ENCODE data around the gene NNAT.
"Not testable (repeated sequence)": the region's sequence is repeated elsewhere in the genome, so short reads cannot be mapped to it uniquely, and the experiment has no call there.

NNAT gene

GRCh38 chr20:37542281-37542680 lies 21.2 kb downstream of the NNAT start:
- no peak for DNase-seq

- no peak for DNase-seq
These were observed 22.8 kb downstream of the NNAT start for GRCh38 chr20:37543828-37544227.

GRCh38 chr20:37544386-37544785 lies 23.3 kb downstream of the NNAT start:
- no peak for DNase-seq

GRCh38 chr20:37545516-37545915 lies 24.5 kb downstream of the NNAT start:
- no peak for DNase-seq

- DNase-seq: no peak
These were observed 26.9 kb downstream of the NNAT start for GRCh38 chr20:37547912-37548311.

GRCh38 chr20:37550101-37550920 lies 29.3 kb downstream of the NNAT start:
- not testable (repeated sequence) for DNase-seq

- not testable (repeated sequence) for DNase-seq
These were observed 30.6 kb downstream of the NNAT start for GRCh38 chr20:37551660-37552059.

GRCh38 chr20:37552415-37552814 lies 31.4 kb downstream of the NNAT start:
- no peak for DNase-seq

- DNase-seq: not testable (repeated sequence)
These were observed 33.8 kb downstream of the NNAT start for GRCh38 chr20:37554721-37555298.

- no peak for DNase-seq
These were observed 35.5 kb downstream of the NNAT start for GRCh38 chr20:37556538-37556937.

GRCh38 chr20:37558306-37558705 lies 37.3 kb downstream of the NNAT start:
- no peak for DNase-seq

- no peak for DNase-seq
These were observed 37.7 kb downstream of the NNAT start for GRCh38 chr20:37558779-37559178.

- no peak for DNase-seq
These were observed 38.4 kb downstream of the NNAT start for GRCh38 chr20:37559312-37560027.

- DNase-seq: no peak
These were observed 39.6 kb downstream of the NNAT start for GRCh38 chr20:37560629-37561028.

GRCh38 chr20:37562695-37563480 lies 41.8 kb downstream of the NNAT start:
- no peak for DNase-seq

GRCh38 chr20:37564016-37564387 lies 43.0 kb downstream of the NNAT start:
- DNase-seq: no peak

GRCh38 chr20:37564388-37565133 lies 43.5 kb downstream of the NNAT start:
- peak; percentile 10 for DNase-seq

GRCh38 chr20:37565134-37565811 lies 44.2 kb downstream of the NNAT start:
- no peak for DNase-seq

- DNase-seq: no peak
These were observed 45.7 kb downstream of the NNAT start for GRCh38 chr20:37566590-37567330.

GRCh38 chr20:37567331-37567665 lies 46.2 kb downstream of the NNAT start:
- no peak for DNase-seq
